ENCODE results near the gene OLFM4. TPM values are rescaled to one million over a fixed set of nuclear protein-coding genes. Genes with fewer than 3 reads are reported as not detected.

The OLFM4 gene
- total and polyA plus RNA-seq, 10 of the 15 experiments (the other 5 are each of a cell fraction or from before 2014, with no cell fraction given): 0.03 to 0.27 (median 0.11) TPM; not detected in 6

DNA sequence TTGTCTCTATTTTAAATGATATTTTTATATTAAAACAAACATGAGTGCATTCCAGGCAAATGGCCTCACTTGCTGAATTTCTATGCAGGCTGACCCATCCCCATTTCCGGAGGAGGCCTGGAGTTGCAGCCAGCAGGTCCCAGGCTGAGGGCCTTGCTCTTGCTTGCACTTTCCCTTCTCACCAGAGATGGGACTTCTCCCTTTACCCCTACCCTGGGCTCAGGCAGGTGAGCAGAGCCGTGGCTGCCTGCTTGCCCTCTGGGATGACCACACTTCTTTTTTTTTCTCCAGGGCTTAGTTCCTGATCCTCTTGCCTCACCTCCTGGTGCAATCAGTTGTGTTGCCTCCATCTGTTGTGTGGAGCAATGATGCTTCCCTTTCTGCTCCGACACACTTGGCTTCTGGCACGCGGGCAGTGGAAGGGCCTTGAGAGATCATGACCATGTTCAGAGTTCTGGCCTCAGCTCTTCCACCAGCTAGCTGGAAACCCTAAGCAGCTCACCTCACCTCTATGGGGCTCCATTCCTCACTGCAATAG is 11.1 kb upstream of the OLFM4 start (continued):
- no peak for TF ChIP-seq SUPT20H (IDR thresholded peaks at IDR 0.05; ENCODE audit: borderline replicate concordance, control insufficient read depth, low read depth, low read length)

DNA sequence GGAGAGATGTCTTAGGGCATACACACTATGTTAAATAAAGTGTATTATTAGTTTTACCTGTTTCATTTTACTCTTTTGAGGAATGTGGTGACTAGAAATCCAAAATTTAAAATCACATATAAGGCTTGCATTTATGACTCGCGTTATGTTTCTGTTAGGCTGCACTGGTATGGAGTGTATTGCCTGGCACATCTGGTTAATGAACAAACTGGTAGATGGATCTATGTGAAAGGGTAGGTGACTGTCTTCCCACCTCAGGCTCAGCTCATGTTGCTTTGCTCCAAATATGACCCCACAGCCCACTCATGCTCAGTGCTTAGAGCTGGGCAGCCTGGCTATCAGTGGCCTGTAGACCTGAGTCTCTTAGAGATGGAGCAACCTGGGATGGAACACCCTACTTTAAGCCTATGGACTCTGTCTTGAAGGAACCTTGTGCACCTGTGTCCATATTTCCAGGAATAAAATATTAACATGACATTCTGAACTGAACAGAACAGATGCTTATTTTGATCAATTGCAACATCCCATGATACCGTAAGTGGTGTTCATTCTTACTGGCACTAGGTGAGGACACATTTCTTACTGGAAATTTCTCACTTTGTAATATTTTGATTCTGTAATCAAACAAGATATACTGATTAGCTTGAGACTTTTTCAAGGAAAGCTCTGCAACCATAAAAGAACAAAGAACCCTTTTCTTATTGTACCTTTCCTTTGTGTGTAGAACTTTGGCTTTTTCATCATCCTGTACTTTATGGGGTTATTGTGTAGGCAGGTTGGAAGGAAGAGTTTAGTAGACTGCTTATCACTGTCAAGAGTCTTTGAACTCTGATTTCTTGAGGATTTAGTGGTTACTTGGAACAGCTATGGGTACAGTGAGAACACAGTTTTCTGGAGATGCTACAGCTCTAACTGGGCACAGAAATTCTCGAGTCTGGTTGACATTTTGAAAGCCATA is 9.6 kb upstream of the OLFM4 start:
- H3K4me2 ChIP-seq (ENCODE audit: control insufficient read depth, insufficient read depth): no peak overlapping the region
- 60% methylated on average over 4 of the region's 4 CpGs for WGBS (ENCODE audit: insufficient coverage, insufficient replicate concordance, low lambda C conversion rate, missing lambda C conversion rate)
- ChIA-PET POLR2A (no interaction called here), RAD21 (ENCODE audit: unreplicated experiment) (no interaction called here), CTCF (interaction anchor here (1.2 kb wide), 1 partner anchor 13 kb away, joined by 3 read pairs; no protein-coding TSS in a partner anchor), SMC1A (ENCODE audit: uncharacterized antibody, unreplicated experiment) (interaction anchor here (1.6 kb wide), 1 partner anchor 18 kb away, joined by 4 read pairs; no protein-coding TSS in a partner anchor)
- H3K36me3 ChIP-seq (ENCODE audit: control insufficient read depth in 2 of 2, insufficient read depth in 2 of 2, low read length in 1 of 2): no peaks in the 10 kb centered on the region
- DNase-seq (ENCODE audit: low read depth, low spot score): no peak
- no peak overlapping the region for H3K9ac ChIP-seq (ENCODE audit: control insufficient read depth, insufficient read depth, low read length)
- H3K9me3 ChIP-seq (replicated peaks; ENCODE audit: control insufficient read depth, insufficient read depth, low read length): no peaks in the 10 kb centered on the region
- no peaks in the 10 kb centered on the region for H3K4me1 ChIP-seq (ENCODE audit: control insufficient read depth, insufficient read depth, low read length)
- intact Hi-C loops (cut with micrococcal nuclease; ENCODE audit: unreplicated experiment): no loop called here
- no peak overlapping the region for H3K27ac ChIP-seq (ENCODE audit: control insufficient read depth, insufficient read depth)
- no peaks in the 10 kb centered on the region; a peak in 1 of 4 replicates for H3K27me3 ChIP-seq (replicated peaks in 1 of 2; ENCODE audit: control insufficient read depth in 2 of 2, insufficient read depth in 2 of 2, low read length in 1 of 2)
- no peak overlapping the region for H2AFZ ChIP-seq (ENCODE audit: control insufficient read depth, low read depth, low read length)
- no peaks in the 10 kb centered on the region for H3K79me2 ChIP-seq (ENCODE audit: control insufficient read depth, insufficient read depth, low read length)
- no TSS peak for BruUV-seq (replicated peaks)
- ATAC-seq: no peak
- no peak overlapping the region for H3K4me3 ChIP-seq
- FAIRE-seq: no peak
- H4K20me1 ChIP-seq (ENCODE audit: control insufficient read depth, insufficient read depth): no peaks in the 10 kb centered on the region
- in situ Hi-C loops (cut with MboI): no loop called here
- TF ChIP-seq IKZF2 (IDR thresholded peaks at IDR 0.05) (no peak), CHD2 (IDR thresholded peaks at IDR 0.05; ENCODE audit: borderline replicate concordance, low read depth, low read length) (no peak), MXI1 (IDR thresholded peaks at IDR 0.05; ENCODE audit: low read depth, low read length) (no peak), BCL11A (IDR thresholded peaks at IDR 0.05; ENCODE audit: low read depth, low read length) (no peak), MEF2A (IDR thresholded peaks at IDR 0.05; ENCODE audit: insufficient read depth, low read depth, low read length) (no peak), CREB1 (IDR thresholded peaks at IDR 0.05; ENCODE audit: low read depth) (no peak), IRF5 (IDR thresholded peaks at IDR 0.05; ENCODE audit: borderline replicate concordance) (no peak), USF1 (IDR thresholded peaks at IDR 0.05; ENCODE audit: borderline replicate concordance, extremely low read length, insufficient read depth, low read depth, low read length) (no peak)
- TF ChIP-seq, protein P1, sequence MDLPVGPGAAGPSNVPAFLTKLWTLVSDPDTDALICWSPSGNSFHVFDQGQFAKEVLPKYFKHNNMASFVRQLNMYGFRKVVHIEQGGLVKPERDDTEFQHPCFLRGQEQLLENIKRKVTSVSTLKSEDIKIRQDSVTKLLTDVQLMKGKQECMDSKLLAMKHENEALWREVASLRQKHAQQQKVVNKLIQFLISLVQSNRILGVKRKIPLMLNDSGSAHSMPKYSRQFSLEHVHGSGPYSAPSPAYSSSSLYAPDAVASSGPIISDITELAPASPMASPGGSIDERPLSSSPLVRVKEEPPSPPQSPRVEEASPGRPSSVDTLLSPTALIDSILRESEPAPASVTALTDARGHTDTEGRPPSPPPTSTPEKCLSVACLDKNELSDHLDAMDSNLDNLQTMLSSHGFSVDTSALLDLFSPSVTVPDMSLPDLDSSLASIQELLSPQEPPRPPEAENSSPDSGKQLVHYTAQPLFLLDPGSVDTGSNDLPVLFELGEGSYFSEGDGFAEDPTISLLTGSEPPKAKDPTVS (IDR thresholded peaks at IDR 0.05; ENCODE audit: low read depth, low read length): no peak
- TF ChIP-seq, protein P2, sequence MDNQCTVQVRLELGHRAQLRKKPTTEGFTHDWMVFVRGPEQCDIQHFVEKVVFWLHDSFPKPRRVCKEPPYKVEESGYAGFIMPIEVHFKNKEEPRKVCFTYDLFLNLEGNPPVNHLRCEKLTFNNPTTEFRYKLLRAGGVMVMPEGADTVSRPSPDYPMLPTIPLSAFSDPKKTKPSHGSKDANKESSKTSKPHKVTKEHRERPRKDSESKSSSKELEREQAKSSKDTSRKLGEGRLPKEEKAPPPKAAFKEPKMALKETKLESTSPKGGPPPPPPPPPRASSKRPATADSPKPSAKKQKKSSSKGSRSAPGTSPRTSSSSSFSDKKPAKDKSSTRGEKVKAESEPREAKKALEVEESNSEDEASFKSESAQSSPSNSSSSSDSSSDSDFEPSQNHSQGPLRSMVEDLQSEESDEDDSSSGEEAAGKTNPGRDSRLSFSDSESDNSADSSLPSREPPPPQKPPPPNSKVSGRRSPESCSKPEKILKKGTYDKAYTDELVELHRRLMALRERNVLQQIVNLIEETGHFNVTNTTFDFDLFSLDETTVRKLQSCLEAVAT (IDR thresholded peaks at IDR 0.05): no peak

Measured in GM12878 (cell line).